SK-N-DZ (cell line): ENCODE data around the gene MMP17. TPM values are rescaled to one million over a fixed set of nuclear protein-coding genes. Genes with fewer than 3 reads are reported as not detected.

Experiments
- DNase-seq: peaks from one replicate; pipeline ENCODE4 v3.0.0-alpha.2; 2015; ENCODE audit warnings: low spot score
- polyA plus RNA-seq, 2 experiments: library from polyadenylated mRNA; depleted of rRNA; stranded (reverse); fragments of >200 nt; gene quantifications; 2 replicates each; pipeline ENCODE4 v1.2.3, GENCODE V29; 2014

Gene MMP17
- 58.1 and 70.5 TPM in 2 replicates for polyA plus RNA-seq (2014; cell fraction: cytosol; rRNA removed)
- polyA plus RNA-seq (2014; cell fraction: nucleus; rRNA removed) = 85.7 and 155 TPM in 2 replicates

DNA sequence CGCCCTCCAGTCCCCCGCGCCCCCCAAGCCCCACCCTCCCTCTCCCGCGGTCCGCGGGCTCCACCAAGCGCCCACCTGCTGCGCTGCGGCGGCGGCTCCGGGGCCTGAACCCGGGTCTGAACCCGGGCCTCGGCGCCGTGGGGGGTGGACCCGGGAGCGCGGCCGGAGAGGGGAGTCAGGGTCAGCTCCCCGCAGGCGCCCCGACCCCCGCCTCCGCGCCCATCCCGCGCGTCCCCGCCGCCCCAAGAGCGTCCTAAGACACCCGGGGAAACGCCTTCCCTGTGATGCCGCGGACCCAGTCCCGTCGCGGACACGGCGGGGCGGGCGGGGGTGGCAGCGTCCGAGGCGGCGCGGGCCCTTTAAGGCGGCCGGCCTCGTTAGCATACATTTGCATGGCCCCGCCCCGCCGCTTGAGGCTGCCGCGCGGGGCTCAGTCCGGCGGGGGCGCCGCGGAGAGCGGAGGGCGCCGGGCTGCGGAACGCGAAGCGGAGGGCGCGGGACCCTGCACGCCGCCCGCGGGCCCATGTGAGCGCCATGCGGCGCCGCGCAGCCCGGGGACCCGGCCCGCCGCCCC is at the start of gene MMP17:
MMP17 (plus strand) TSS at position 433 of the 574 bp plus-strand sequence; CDS start at position 535, 102 bp downstream.
- DNase-seq = peak; percentile 80

GRCh38 chr12:131779027-131779426 is 49.2 kb upstream of the MMP17 start:
- DNase-seq = no peak

GRCh38 chr12:131782061-131782460 is 46.1 kb upstream of the MMP17 start:
- no peak for DNase-seq

- DNase-seq = no peak
These were observed 44.2 kb upstream of the MMP17 start for GRCh38 chr12:131783915-131784541.

GRCh38 chr12:131784909-131785762 is 43.1 kb upstream of the MMP17 start:
- no peak for DNase-seq

- no peak for DNase-seq
These were observed 42.3 kb upstream of the MMP17 start for GRCh38 chr12:131785763-131786330.

DNA sequence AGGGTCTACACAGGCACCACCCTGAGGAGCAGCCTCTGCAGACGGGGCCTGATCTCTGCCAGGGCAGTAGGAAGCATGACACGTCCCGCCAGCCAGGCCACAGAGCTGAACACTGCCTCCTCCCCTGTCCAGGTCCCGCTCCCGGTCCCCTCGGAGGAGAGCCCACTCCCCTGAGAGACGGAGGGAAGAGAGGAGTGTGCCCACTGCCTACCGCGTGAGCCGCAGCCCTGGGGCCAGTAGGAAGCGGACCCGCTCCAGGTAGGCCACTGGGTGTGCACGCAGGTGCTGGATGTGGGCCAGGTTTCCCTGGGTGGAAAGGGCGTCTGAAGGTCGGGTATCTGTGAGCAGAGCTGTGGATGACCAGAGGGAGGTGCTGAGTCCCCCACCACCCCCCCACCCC is 41.9 kb upstream of the MMP17 start:
- DNase-seq = no peak

- no peak for DNase-seq
These were observed 41.0 kb upstream of the MMP17 start for GRCh38 chr12:131787143-131787660.

GRCh38 chr12:131788070-131788469 is 40.1 kb upstream of the MMP17 start:
- no peak for DNase-seq

DNA sequence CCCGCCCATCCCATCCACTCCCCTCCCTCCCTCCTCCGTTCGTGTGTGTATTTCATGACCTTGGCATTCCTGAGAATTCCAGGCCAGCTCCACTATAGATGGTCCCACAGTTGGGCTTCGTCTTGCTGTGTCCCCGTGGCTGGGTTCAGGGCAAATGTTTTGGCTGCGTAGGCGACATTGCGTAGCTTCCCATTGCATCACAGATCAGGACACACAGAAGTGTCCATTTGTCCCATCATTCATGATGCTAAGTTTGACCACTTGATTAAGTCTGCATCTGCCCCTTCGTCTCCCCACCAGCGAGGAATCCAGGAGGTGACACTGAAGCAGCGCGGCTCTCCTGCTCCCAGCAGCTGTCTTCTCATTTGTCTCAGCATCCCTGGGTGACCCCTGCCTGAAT is 38.6 kb upstream of the MMP17 start:
- DNase-seq = no peak

DNA sequence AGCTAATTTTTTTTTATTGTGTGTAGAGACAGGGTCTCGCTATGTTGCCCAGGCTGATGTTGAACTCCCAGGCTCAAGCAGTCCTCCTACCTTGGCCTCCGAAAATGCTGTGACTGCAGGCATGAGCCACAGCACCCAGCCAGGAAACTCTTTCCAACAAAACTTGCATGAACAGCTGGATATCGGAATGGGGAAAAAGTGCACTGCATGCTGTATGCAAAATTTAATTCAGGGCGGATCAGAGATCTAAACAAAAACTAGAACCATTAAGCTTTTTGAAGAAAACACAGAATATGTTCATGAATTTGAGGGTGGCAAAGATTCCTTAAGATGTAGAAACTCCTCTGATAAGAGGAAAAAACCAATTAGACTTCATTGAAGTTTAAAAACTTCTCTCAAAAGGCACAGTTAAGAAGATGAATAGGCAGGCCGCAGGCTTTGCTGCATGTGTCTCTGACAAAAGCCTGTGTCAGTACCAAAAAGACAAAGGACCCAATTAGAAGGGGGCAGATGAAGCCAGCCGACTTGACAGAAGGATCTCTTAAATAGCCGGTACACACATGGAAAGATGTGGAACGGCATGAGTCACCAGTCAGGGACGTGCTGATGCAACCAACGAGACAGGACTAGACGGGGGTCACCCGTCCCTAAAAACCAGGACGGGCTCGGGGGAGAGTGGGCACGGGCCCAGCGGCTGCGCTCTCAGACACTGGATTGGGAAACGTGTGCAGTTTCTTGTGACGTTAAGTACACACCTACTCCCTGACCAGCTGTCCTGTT is 34.8 kb upstream of the MMP17 start:
- DNase-seq = no peak

GRCh38 chr12:131794061-131794460 is 34.1 kb upstream of the MMP17 start:
- no peak for DNase-seq

GRCh38 chr12:131794573-131794972 is 33.6 kb upstream of the MMP17 start:
- DNase-seq = no peak

DNA sequence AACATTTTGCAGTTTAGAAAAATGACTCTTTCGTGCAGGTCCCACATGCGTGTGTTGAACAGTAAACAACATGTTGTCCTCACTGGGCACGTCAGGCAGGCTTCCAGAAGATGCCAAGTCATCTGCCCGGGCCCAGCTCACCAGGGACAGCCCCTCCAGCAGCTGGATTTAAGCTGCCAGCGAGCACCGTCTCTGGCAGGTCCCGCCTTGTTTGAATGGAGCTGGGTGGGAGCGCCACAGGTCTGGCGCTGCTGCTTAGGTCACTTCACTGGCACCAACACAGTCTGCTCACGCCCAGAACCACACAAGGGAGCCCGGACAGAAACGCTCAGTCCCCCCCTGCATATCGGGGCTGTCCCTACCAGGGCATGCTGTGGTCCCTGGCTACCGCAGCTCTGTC is 33.1 kb upstream of the MMP17 start:
- no peak for DNase-seq

DNA sequence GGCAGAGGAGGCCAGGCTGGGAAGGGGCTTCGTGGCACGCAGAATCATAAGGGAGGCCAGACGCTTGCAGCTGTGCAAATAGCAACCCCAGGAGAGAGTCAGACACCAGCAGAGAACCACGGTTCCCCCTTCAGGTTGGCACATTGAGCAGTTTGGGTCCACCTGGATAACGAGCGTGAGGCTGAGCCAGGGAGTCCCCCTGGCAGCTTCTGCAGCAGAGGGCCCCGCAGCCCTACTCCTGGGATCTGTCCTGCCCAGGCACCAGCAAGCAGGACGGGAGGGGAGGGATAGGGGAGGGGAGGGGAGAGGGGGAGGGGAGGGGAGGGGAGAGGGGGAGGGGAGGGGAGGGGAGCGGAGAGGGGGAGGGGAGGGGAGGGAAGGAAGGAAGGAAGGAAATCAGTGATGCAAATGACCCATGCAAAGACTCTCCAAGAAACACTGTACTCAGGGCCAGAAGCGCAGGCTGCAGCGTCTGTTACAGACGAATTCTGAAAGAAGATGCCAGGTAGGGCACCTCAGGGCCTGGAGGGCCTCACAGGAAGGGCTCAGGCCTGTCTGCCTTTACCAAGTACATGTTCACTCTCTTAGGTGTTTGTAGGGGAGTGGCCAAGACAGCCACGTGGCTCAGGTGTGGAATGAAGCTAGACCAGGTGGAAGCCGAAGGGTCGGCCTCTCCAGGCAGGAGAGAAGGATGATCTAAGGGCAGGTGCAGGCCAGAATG is 32.3 kb upstream of the MMP17 start:
- DNase-seq = no peak

- DNase-seq = no peak
These were observed 31.8 kb upstream of the MMP17 start for GRCh38 chr12:131796411-131796736.

- DNase-seq = no peak
These were observed 31.2 kb upstream of the MMP17 start for GRCh38 chr12:131796754-131797587.

- DNase-seq = no peak
These were observed 30.6 kb upstream of the MMP17 start for GRCh38 chr12:131797588-131797934.

- no peak for DNase-seq
These were observed 29.0 kb upstream of the MMP17 start for GRCh38 chr12:131799195-131799594.
